Naive thymus-derived CD4-positive, alpha-beta T cell (primary cell): ENCODE measurements around the gene SLC13A5. TPM values are rescaled to one million over a fixed set of nuclear protein-coding genes. Genes with fewer than 3 reads are reported as not detected.

ENCODE experiments used
- ATAC-seq: fragments of 150-1000 bp; cut with Tn5 transposase; 2 replicates; pipeline ENCODE4 v1.10.0; 2021; ENCODE audit warnings: mild to moderate bottlenecking, moderate library complexity
- CTCF ChIA-PET: fragments of 350-600 bp; sonication (Branson Sonifier 250); formaldehyde crosslinking; loops from one replicate; lab custom pipeline; 2021; ENCODE audit warnings: antibody characterized with exemption; lab: Charles Lee
- POLR2A ChIA-PET: fragments of 350-600 bp; sonication (Branson Sonifier 250); formaldehyde crosslinking; loops from one replicate; lab custom pipeline; 2021; ENCODE audit warnings: antibody characterized with exemption, inconsistent platforms; lab: Charles Lee
- DNase-seq, 9 donors: peaks; one replicate each; pipeline versions ENCODE4 v3.0.0 to v3.0.0-alpha.2; 2020 to 2022; ENCODE audit warnings: mixed read lengths in 1 of 9
- H3K27ac ChIP-seq: one replicate; pipeline ENCODE4 v1.7.0; 2013; ENCODE audit warnings: mild to moderate bottlenecking, low read depth, low read length, moderate library complexity
- H3K27me3 ChIP-seq, 2 donors: one replicate each; pipeline ENCODE4 v1.7.0; 2013; ENCODE audit warnings: low read length in 2 of 2, mild to moderate bottlenecking in 2 of 2, moderate library complexity in 2 of 2; ENCODE audit not compliant: control insufficient read depth in 2 of 2, insufficient read depth in 2 of 2
- H3K36me3 ChIP-seq, 3 experiments: 1 replicate in 2 of 3; 2 replicates in 1 of 3; pipeline ENCODE4 v1.7.0; 2013; ENCODE audit warnings: low read length in 3 of 3, mild to moderate bottlenecking in 3 of 3, moderate library complexity in 1 of 3; ENCODE audit not compliant: insufficient read depth in 3 of 3, control insufficient read depth in 2 of 3
- H3K4me1 ChIP-seq, 2 donors: one replicate each; pipeline ENCODE4 v1.7.0; 2013; ENCODE audit warnings: low read length in 2 of 2, mild to moderate bottlenecking in 2 of 2, moderate library complexity in 1 of 2; ENCODE audit not compliant: control insufficient read depth in 2 of 2, insufficient read depth in 2 of 2
- H3K4me3 ChIP-seq: 2 replicates; pipeline ENCODE4 v1.7.0; 2013; ENCODE audit warnings: mild to moderate bottlenecking, low read length
- H3K9me3 ChIP-seq, 3 experiments: 1 replicate in 2 of 3; 2 replicates in 1 of 3; pipeline ENCODE4 v1.7.0; 2013; ENCODE audit warnings: low read length in 3 of 3; ENCODE audit not compliant: control insufficient read depth in 2 of 3
- H3K27ac Mint-ChIP-seq, 9 donors: one replicate each; pipeline ENCODE4 v1.8.0; 2020 to 2022; ENCODE audit warnings: mixed read lengths in 9 of 9, mild to moderate bottlenecking in 8 of 9, moderate library complexity in 5 of 9, inconsistent platforms in 2 of 9
- H3K27me3 Mint-ChIP-seq, 5 donors: one replicate each; pipeline ENCODE4 v1.8.0; 2021 to 2022; ENCODE audit warnings: mixed read lengths in 5 of 5, mild to moderate bottlenecking in 1 of 5
- H3K36me3 Mint-ChIP-seq, 5 donors: one replicate each; pipeline ENCODE4 v1.8.0; 2020 to 2022; ENCODE audit warnings: mixed read lengths in 5 of 5, mild to moderate bottlenecking in 3 of 5, inconsistent platforms in 1 of 5
- H3K4me1 Mint-ChIP-seq, 7 donors: one replicate each; pipeline ENCODE4 v1.8.0; 2020 to 2022; ENCODE audit warnings: mixed read lengths in 7 of 7, mild to moderate bottlenecking in 3 of 7, inconsistent platforms in 1 of 7
- H3K4me3 Mint-ChIP-seq, 10 donors: one replicate each; pipeline ENCODE4 v1.8.0; 2020 to 2022; ENCODE audit warnings: mild to moderate bottlenecking in 10 of 10, mixed read lengths in 10 of 10, moderate library complexity in 6 of 10, inconsistent platforms in 2 of 10
- H3K9me3 Mint-ChIP-seq, 11 donors: one replicate each; pipeline ENCODE4 v1.8.0; 2020 to 2022; ENCODE audit warnings: mixed read lengths in 11 of 11, mild to moderate bottlenecking in 4 of 11, inconsistent platforms in 1 of 11, moderate library complexity in 1 of 11
- intact Hi-C, 2 donors: fragments of 100-400 bp; cut with micrococcal nuclease; formaldehyde crosslinking; loops; one replicate each; pipeline ENCODE4 v1.15.1; 2023
- polyA plus RNA-seq, 2 donors: library from polyadenylated mRNA; unstranded; fragments of 300-500 nt; fragmentation: Illumina TruSeq; gene quantifications; one replicate each; pipeline ENCODE4 v1.2.3, GENCODE V29; 2021
- total RNA-seq, 6 experiments: library from RNA in 5 of 6; stranded (reverse) in 5 of 6; gene quantifications; 1 replicate in 5 of 6; 2 replicates in 1 of 6; pipeline ENCODE4 v1.2.3 and lab custom pipeline; 2021 to 2026

Gene SLC13A5
- total and polyA plus RNA-seq, 7 experiments from 2014 or later, result not detected

DNA sequence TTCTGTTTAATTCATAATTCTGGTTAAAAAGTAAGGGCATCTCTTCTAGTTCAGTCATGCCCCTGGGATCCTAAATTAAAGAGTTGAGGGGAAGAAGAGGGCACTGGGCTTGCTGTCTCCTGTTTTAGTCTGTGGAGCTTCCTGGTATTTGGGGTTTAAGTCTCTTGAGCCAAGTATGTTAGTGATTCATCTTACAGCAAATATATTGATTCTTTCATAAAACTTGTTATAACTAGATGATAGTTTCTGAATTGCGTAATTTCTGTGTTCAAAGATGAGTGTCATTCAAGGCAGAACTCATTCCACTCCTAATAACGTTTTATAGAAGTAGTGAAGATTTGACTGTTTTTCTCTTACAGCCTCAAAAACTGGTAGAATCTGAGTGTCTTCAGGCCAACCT, 70.6 kb downstream of the SLC13A5 start:
- Histone ChIP-seq H3K4me1 (peaks cover 17 to 24% of the 10 kb centered on the region in 2 donors), H3K9me3 (no peaks in the 10 kb centered on the region), H3K4me3 (no peak overlapping the region), H3K27me3 (no peaks in the 10 kb centered on the region), H3K36me3 (peaks cover 3 to 25% (median 12%) of the 10 kb centered on the region in 3 experiments), H3K27ac (peak overlapping the region; percentile 86)
- peak overlapping the region in 8 of 9 donors; percentile 20 to 98 (median 80) for H3K27ac Mint-ChIP-seq
- CTCF ChIA-PET, result no interaction called here
- DNase-seq, result no peak
- ATAC-seq, result no peak
- peaks cover 35 to 75% (median 63%) of the 10 kb centered on the region in 7 donors for H3K4me1 Mint-ChIP-seq
- H3K36me3 Mint-ChIP-seq, result peaks cover 0 to 15% (median 1%) of the 10 kb centered on the region in 5 donors
- H3K4me3 Mint-ChIP-seq, result peak overlapping the region in 7 of 10 donors; percentile 35 to 97 (median 90)
- no peaks in the 10 kb centered on the region for H3K9me3 Mint-ChIP-seq
- POLR2A ChIA-PET, result interaction anchor here (1.0 to 4.5 kb wide), 3 partner anchors 7 to 19 kb away, joined by 3 to 51 read pairs (median 9); partner anchors contain the start of genes C17orf100 and MED31
- intact Hi-C loops, result loop anchor here (5.0 to 10.0 kb wide), 4 partner anchors 198 to 1740 kb away; partner anchors contain the start of genes PIMREG (in 2 of the 2), RNASEK (in 1 of the 2) and RPL26 (in 1 of the 2)
- H3K27me3 Mint-ChIP-seq, result no peaks in the 10 kb centered on the region

DNA sequence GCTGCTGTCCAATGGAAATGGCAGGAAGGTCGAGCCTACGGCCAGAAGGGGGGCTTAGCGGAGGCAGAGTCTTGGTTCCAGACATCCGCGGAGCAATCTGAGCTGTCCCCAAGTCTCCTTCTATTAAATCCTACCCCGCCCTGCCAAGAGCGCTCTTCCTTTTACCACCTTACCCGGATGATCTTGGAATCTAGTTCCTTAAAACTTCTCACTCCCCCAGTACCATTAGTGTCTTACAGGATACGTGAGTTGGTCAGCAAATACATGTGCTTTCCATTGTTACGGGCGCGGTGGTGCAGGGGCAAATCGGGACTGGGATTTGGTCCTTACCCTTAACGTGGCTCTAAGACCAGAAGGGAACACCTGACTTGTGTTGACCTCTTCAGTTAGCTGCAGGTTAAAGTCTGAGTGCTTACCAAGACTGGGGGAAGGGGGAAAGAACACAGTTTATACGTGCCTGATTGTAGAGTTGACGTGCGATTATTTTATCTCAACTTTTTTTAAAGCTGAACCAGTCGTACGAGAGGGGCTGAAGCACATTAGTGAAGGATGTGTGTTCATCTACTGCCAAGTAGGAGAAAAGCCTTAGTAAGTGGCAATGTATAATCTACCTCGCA, 71.8 kb downstream of the SLC13A5 start:
- CTCF ChIA-PET, result interaction anchor here (0.5 to 1.5 kb wide), 3 partner anchors 10 to 170 kb away, joined by 3 read pairs; partner anchors contain the start of genes C17orf100 and MED31
- no peaks in the 10 kb centered on the region for H3K27me3 ChIP-seq
- peak overlapping the region; percentile 91 for H3K4me3 ChIP-seq
- Mint-ChIP-seq H3K36me3 (peaks cover 0 to 13% (median 0%) of the 10 kb centered on the region in 5 donors), H3K27ac (peak overlapping the region; percentile 88 to 99 (median 97)), H3K27me3 (no peaks in the 10 kb centered on the region), H3K4me1 (peaks cover 35 to 67% (median 53%) of the 10 kb centered on the region in 7 donors), H3K9me3 (no peaks in the 10 kb centered on the region), H3K4me3 (peak overlapping the region; percentile 90 to 98 (median 96))
- DNase-seq (peak in 5 of 9 donors; percentile 16 to 21 (median 18)), ATAC-seq (no peak)
- H3K27ac ChIP-seq, result peak overlapping the region; percentile 86
- no peaks in the 10 kb centered on the region for H3K9me3 ChIP-seq
- H3K4me1 ChIP-seq, result peaks cover 17 to 24% of the 10 kb centered on the region in 2 donors
- intact Hi-C loops, result loop anchor here (2.0 to 10.0 kb wide), 6 partner anchors 15 to 1741 kb away; partner anchors contain the start of genes PIMREG (in 2 of the 2), RNASEK (in 1 of the 2) and RPL26 (in 1 of the 2)
- POLR2A ChIA-PET, result interaction anchor here (0.7 to 4.5 kb wide), 7 partner anchors 9 to 1195 kb away, joined by 3 to 51 read pairs (median 3); partner anchors contain the start of genes C17orf100, MED31 and TNFSF12
- peaks cover 0 to 19% (median 12%) of the 10 kb centered on the region in 3 experiments for H3K36me3 ChIP-seq

DNA sequence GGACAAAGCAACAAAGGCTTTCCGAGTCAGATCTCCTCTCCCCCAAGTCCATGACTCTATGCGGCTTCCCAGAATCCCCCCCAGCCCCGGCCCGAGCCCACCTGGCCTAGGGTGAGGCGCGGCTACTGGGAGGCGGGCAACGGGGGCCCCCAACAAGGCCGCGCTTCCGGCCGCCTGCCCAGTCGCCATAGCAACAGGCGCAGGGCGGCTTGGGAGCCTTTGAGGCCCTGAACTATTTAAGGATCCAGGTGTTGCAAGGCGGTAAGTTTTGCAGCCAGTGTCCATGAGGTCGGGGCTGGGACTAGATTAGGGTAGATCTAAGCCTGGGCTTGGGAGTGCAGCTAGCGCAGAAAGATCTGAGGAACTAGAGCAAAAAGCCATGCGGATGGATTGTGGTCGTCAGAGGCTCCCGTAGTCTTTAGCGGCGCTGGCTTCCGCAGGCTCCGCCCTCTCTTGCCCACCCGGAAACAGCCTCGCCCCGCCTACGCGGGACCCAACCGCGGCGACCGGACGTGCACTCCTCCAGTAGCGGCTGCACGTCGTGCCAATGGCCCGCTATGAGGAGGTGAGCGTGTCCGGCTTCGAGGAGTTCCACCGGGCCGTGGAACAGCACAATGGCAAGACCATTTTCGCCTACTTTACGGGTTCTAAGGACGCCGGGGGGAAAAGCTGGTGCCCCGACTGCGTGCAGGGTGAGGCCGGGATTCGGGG, 72.5 kb downstream of the SLC13A5 start, which contains the start of the genes KIAA0753 and TXNDC17:
Gene KIAA0753 (minus strand): TSS at position 176 of the 711 bp plus-strand sequence. CDS start 5,608 bp downstream, outside the sequence.
Gene TXNDC17 (plus strand): TSS at position 525 of the 711 bp plus-strand sequence. CDS start 23 bp downstream, at position 548.
- Histone ChIP-seq H3K4me1 (peaks cover 17 to 24% of the 10 kb centered on the region in 2 donors), H3K27ac (peak within 1 kb of the TSS; percentile 86), H3K4me3 (peak within 1 kb of the TSS; percentile 91), H3K36me3 (peaks cover 0 to 19% (median 12%) of the 10 kb centered on the region in 3 experiments), H3K27me3 (no peaks in the 10 kb centered on the region), H3K9me3 (no peaks in the 10 kb centered on the region)
- intact Hi-C loops, result loop anchor here (1.0 to 10.0 kb wide), 9 partner anchors 11 to 1742 kb away; partner anchors contain the start of genes C17orf100 (in 2 of the 2), MED31 (in 2 of the 2), PIMREG (in 2 of the 2) and NLRP1 (in 1 of the 2)
- Mint-ChIP-seq H3K4me1 (peaks cover 35 to 64% (median 48%) of the 10 kb centered on the region in 7 donors), H3K27ac (peak within 1 kb of the TSS; percentile 88 to 99 (median 97)), H3K27me3 (no peaks in the 10 kb centered on the region), H3K4me3 (peak within 1 kb of the TSS; percentile 90 to 98 (median 96)), H3K36me3 (peaks cover 0 to 11% (median 0%) of the 10 kb centered on the region in 5 donors), H3K9me3 (no peaks in the 10 kb centered on the region)
- DNase-seq (peak; percentile 75 to 97 (median 85)), ATAC-seq (peak; percentile 94)
- POLR2A ChIA-PET, result interaction anchor here (0.7 to 4.5 kb wide), 6 partner anchors 9 to 1194 kb away, joined by 3 to 51 read pairs (median 3); partner anchors contain the start of genes C17orf100, MED31 and TNFSF12
- CTCF ChIA-PET, result interaction anchor here (0.5 to 1.5 kb wide), 3 partner anchors 11 to 169 kb away, joined by 3 read pairs; partner anchors contain the start of genes C17orf100 and MED31

DNA sequence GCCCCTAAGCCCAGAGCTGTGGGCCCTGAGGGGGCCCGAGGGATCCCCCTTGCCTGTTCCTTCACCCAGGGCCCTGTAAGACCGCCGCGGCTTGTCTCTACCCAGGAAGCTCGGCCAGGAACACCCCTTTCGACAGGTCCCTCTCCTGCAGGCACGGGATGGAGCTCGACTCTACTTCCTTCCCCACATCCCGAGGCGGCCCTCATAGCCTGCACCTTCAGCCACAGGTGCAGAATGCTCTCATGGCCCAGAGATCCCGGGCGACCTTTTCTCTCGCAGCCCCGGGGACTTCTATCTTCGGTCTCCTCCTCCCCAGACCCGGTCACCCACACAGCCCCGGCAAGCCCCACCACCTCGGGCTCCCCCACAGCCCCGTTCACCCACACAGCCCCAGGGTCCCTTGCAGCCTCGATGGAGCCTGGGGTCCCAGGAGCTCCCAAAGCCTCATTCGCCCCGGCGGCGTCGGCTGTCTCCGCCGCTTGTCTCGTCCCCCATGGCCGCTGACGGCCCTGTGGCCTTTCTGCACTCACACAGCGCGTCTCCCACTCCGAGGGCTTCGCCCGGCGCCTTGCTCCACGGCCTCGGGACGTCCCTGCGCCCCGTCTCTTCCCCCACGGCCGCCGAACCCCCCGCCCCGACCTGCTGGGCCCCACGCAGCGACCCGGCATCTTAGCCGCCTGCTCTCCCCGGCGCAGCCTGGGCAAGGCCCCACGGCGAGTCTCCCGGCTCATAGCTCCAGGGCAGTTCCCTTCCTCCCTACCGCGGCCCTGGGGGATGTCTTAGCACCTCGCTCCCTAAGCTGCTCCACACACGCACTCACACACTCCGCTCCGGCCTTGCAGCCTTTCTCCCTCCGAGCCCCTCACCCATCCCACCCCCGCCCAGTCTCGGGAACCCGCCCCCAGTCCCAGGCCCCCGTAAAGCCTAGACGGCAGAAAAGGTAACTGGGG, 73.3 kb downstream of the SLC13A5 start:
- Histone ChIP-seq H3K27me3 (no peaks in the 10 kb centered on the region), H3K36me3 (peaks cover 0 to 19% (median 6%) of the 10 kb centered on the region in 3 experiments), H3K4me1 (peaks cover 17 to 24% of the 10 kb centered on the region in 2 donors), H3K9me3 (no peaks in the 10 kb centered on the region), H3K27ac (peak overlapping the region; percentile 86), H3K4me3 (peak overlapping the region; percentile 91)
- CTCF ChIA-PET, result interaction anchor here (1.5 kb wide), 1 partner anchor 11 kb away, joined by 3 read pairs; the partner anchor contains the start of genes C17orf100 and MED31
- intact Hi-C loops, result loop anchor here (1.0 to 10.0 kb wide), 9 partner anchors 11 to 1742 kb away; partner anchors contain the start of genes C17orf100 (in 2 of the 2), MED31 (in 2 of the 2), PIMREG (in 2 of the 2) and NLRP1 (in 1 of the 2)
- no peaks in the 10 kb centered on the region for H3K9me3 Mint-ChIP-seq
- peak overlapping the region; percentile 38 to 99 (median 95) for H3K27ac Mint-ChIP-seq
- no peaks in the 10 kb centered on the region for H3K27me3 Mint-ChIP-seq
- DNase-seq, result peak in 5 of 9 donors; percentile 14 to 53 (median 38)
- peaks cover 0 to 10% (median 2%) of the 10 kb centered on the region in 5 donors for H3K36me3 Mint-ChIP-seq
- H3K4me3 Mint-ChIP-seq, result peak overlapping the region; percentile 90 to 98 (median 96)
- H3K4me1 Mint-ChIP-seq, result peaks cover 34 to 58% (median 42%) of the 10 kb centered on the region in 7 donors
- ATAC-seq, result peak; percentile 35
- POLR2A ChIA-PET, result interaction anchor here (1.0 to 4.5 kb wide), 3 partner anchors 10 to 528 kb away, joined by 3 to 51 read pairs (median 3); partner anchors contain the start of genes C17orf100 and MED31

DNA sequence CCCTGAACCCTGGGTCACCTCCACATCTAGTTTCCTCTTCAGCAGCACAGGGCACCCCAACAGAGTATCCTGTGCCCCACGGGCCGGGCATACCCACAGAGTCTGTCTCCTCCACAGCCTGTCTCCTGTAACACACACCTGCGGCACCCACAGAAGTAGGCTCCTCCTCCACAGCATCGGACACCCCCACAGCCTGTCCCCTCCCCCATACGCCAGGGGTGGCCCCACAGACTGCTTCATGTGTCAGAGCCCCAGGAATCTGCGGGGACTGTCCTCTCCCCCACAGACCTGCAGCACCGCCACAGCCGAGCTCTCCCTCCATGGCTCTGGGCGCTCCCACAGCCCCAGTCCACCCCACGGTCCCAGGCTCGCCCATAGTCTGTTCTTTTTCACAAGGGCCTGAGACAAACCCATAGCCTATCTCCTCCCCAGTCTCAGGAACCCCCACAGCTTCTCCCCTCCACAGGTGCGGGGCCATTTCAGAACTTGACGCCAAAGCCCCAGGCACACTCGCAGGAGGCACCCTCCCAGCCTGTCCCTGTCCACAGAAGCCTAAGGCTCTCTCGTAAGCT, 74.1 kb downstream of the SLC13A5 start:
- Histone ChIP-seq H3K27me3 (no peaks in the 10 kb centered on the region), H3K4me1 (peaks cover 17 to 24% of the 10 kb centered on the region in 2 donors)
- CTCF ChIA-PET, result no interaction called here

More for the DNA sequence above, 74.1 kb downstream of the SLC13A5 start:
- peak overlapping the region; percentile 91 for H3K4me3 ChIP-seq
- DNase-seq (peak in 1 of 9 donors; percentile 29), ATAC-seq (no peak)
- H3K27me3 Mint-ChIP-seq, result no peaks in the 10 kb centered on the region
- H3K27ac ChIP-seq, result peak overlapping the region; percentile 86
- H3K36me3 ChIP-seq, result peaks cover 0 to 25% (median 0%) of the 10 kb centered on the region in 3 experiments
- POLR2A ChIA-PET, result interaction anchor here (1.0 to 4.5 kb wide), 3 partner anchors 10 to 300 kb away, joined by 3 to 51 read pairs (median 3); partner anchors contain the start of genes C17orf100 and MED31
- peaks cover 29 to 51% (median 46%) of the 10 kb centered on the region in 7 donors for H3K4me1 Mint-ChIP-seq
- no peaks in the 10 kb centered on the region for H3K9me3 Mint-ChIP-seq
- intact Hi-C loops, result no loop called here
- peaks cover 5 to 13% (median 9%) of the 10 kb centered on the region in 5 donors for H3K36me3 Mint-ChIP-seq
- peak overlapping the region; percentile 90 to 98 (median 96) for H3K4me3 Mint-ChIP-seq
- no peaks in the 10 kb centered on the region for H3K9me3 ChIP-seq
- peak overlapping the region in 7 of 9 donors; percentile 22 to 99 (median 98) for H3K27ac Mint-ChIP-seq
